A673 (cell line): ENCODE measurements around the gene CSRP3. TPM values are rescaled to one million over a fixed set of nuclear protein-coding genes. Genes with fewer than 3 reads are reported as not detected.

Experiments used
- BruUV-seq: library from RNA; stranded (reverse); fragments of 400-500 nt; replicated peaks from 2 replicates; lab custom pipeline; 2021; lab: Mats Ljungman, UMichigan
- CTCF ChIA-PET: fragments of 300-600 bp; sonication (Branson Sonifier 250); formaldehyde crosslinking; loops from one replicate; lab custom pipeline; 2022; ENCODE audit warnings: antibody characterized with exemption; lab: Charles Lee
- POLR2A ChIA-PET: fragments of 300-600 bp; sonication (Branson Sonifier 250); formaldehyde crosslinking; loops from one replicate; lab custom pipeline; 2022; ENCODE audit warnings: antibody characterized with exemption; ENCODE audit not compliant: low non-redundant PET; lab: Charles Lee
- DNase-seq: peaks from one replicate; pipeline ENCODE4 v3.0.0-alpha.2; 2015; ENCODE audit warnings: low spot score
- H3K27ac ChIP-seq: fragments of 200-600 bp; sonication (generic); 2 replicates; pipeline ENCODE4 v1.5.1; 2016; ENCODE audit warnings: mixed run types, low read depth, mild to moderate bottlenecking, mixed read lengths, antibody characterized with exemption, low read length; ENCODE audit not compliant: poor library complexity, severe bottlenecking
- H3K27me3 ChIP-seq: fragments of 200-600 bp; sonication (generic); replicated peaks from 2 replicates; pipeline ENCODE4 v1.6.1; 2017; ENCODE audit warnings: mixed run types, low read depth, mild to moderate bottlenecking, mixed read lengths, antibody characterized with exemption, low read length; ENCODE audit not compliant: insufficient read depth, poor library complexity
- H3K36me3 ChIP-seq: fragments of 200-600 bp; sonication (generic); 2 replicates; pipeline ENCODE4 v1.6.1; 2016; ENCODE audit warnings: mixed run types, mild to moderate bottlenecking, mixed read lengths, antibody characterized with exemption, low read length; ENCODE audit not compliant: insufficient read depth, poor library complexity, severe bottlenecking
- H3K4me1 ChIP-seq: fragments of 200-600 bp; sonication (generic); 2 replicates; pipeline ENCODE4 v1.6.1; 2017; ENCODE audit warnings: mixed run types, mild to moderate bottlenecking, mixed read lengths, antibody characterized with exemption, low read length; ENCODE audit not compliant: insufficient read depth, poor library complexity, severe bottlenecking
- H3K4me3 ChIP-seq: fragments of 200-600 bp; sonication (generic); 2 replicates; pipeline ENCODE4 v1.5.1; 2016; ENCODE audit warnings: low read depth, mixed run types, mild to moderate bottlenecking, mixed read lengths, low read length; ENCODE audit not compliant: poor library complexity, severe bottlenecking
- H3K9me3 ChIP-seq: fragments of 200-600 bp; sonication (generic); 2 replicates; pipeline ENCODE4 v1.6.1; 2016; ENCODE audit warnings: mixed run types, low read depth, mild to moderate bottlenecking, mixed read lengths, antibody characterized with exemption, low read length; ENCODE audit not compliant: poor library complexity, severe bottlenecking
- EZH2 ChIP-seq: fragments of 200-600 bp; sonication (generic); IDR thresholded peaks from 2 replicates; pipeline ENCODE4 v1.6.1; 2017; ENCODE audit warnings: borderline replicate concordance, low read depth, mild to moderate bottlenecking, mixed read lengths, antibody characterized with exemption, low read length; ENCODE audit not compliant: poor library complexity, severe bottlenecking
- intact Hi-C: fragments of 100-400 bp; cut with micrococcal nuclease; formaldehyde crosslinking; loops from one replicate; pipeline ENCODE4 v1.10.0; 2022; ENCODE audit not compliant: unreplicated experiment
- total RNA-seq: library from RNA; stranded (reverse); gene quantifications from 2 replicates; pipeline ENCODE4 v1.2.3, GENCODE V29; 2021
- TF ChIP-seq, protein P1 (sequence below): fragments of 300-800, 200-600 bp; sonication (generic); conservative IDR thresholded peaks from 2 replicates; pipeline ENCODE4 v1.5.1; 2017; ENCODE audit warnings: low read depth, mild to moderate bottlenecking, antibody characterized with exemption, low read length, moderate library complexity, mixed read lengths

CSRP3 gene
- total RNA-seq, 1 experiment from 2014 or later: not detected

DNA sequence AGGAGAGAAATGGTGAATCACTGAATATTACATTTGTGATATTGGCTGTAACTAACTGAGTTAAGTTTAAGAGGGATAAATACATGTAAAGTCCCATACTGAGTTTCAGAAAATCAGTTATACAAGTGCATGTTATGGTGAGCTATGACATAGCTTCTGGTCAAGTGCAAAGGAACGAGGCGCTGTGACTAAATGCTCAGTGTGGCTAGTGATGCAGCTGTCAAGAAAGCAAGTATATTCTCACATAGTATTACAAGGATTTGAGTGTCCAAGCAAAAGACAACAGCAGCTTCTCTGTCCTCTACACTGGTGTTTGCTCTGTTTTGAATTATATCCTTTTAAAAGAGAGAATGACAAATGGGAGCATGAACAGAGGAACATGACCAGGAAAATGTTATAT is 40.1 kb downstream of the CSRP3 start:
- ChIA-PET POLR2A (no interaction called here), CTCF (interaction anchor here (0.5 kb wide), 1 partner anchor 36 kb away, joined by 3 read pairs; no protein-coding TSS in a partner anchor)
- TF ChIP-seq, protein P1, sequence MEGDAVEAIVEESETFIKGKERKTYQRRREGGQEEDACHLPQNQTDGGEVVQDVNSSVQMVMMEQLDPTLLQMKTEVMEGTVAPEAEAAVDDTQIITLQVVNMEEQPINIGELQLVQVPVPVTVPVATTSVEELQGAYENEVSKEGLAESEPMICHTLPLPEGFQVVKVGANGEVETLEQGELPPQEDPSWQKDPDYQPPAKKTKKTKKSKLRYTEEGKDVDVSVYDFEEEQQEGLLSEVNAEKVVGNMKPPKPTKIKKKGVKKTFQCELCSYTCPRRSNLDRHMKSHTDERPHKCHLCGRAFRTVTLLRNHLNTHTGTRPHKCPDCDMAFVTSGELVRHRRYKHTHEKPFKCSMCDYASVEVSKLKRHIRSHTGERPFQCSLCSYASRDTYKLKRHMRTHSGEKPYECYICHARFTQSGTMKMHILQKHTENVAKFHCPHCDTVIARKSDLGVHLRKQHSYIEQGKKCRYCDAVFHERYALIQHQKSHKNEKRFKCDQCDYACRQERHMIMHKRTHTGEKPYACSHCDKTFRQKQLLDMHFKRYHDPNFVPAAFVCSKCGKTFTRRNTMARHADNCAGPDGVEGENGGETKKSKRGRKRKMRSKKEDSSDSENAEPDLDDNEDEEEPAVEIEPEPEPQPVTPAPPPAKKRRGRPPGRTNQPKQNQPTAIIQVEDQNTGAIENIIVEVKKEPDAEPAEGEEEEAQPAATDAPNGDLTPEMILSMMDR: no peak
- no peak for TF ChIP-seq EZH2
- no peak overlapping the region for H3K27ac ChIP-seq
- BruUV-seq: no TSS peak
- DNase-seq: no peak
- no peak overlapping the region for H3K4me3 ChIP-seq
- H3K4me1 ChIP-seq: peaks cover 4% of the 10 kb centered on the region
- intact Hi-C loops: no loop called here
- H3K9me3 ChIP-seq: no peaks in the 10 kb centered on the region
- no peaks in the 10 kb centered on the region for H3K27me3 ChIP-seq
- no peaks in the 10 kb centered on the region for H3K36me3 ChIP-seq

DNA sequence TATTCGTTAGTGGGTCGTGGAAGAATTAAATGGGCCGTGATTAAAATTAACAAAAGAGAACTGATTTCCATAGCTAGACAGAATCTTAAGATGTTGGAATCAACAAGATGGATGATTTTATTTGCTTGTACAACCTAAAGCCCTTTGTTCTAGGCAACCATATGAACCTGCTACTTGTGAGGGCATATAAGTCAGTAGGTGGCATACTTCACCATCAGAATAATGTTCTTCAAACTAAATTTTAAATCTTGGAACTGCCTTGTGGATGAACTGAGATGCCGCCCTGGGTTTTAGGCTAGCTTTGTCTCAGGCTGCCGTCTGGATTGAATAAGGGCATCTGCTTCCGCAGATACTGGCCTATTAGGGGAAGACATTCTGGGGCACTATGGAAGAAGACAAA is 40.9 kb downstream of the CSRP3 start:
- ChIA-PET POLR2A (no interaction called here), CTCF (interaction anchor here (0.5 kb wide), 1 partner anchor 37 kb away, joined by 3 read pairs; no protein-coding TSS in a partner anchor)
- Histone ChIP-seq H3K4me1 (peaks cover 4% of the 10 kb centered on the region), H3K4me3 (no peak overlapping the region), H3K27me3 (no peaks in the 10 kb centered on the region), H3K27ac (no peak overlapping the region), H3K36me3 (peaks cover 2% of the 10 kb centered on the region), H3K9me3 (no peaks in the 10 kb centered on the region)
- intact Hi-C loops: no loop called here
- no peak for TF ChIP-seq EZH2
- TF ChIP-seq, protein P1: no peak
- BruUV-seq: no TSS peak
- no peak for DNase-seq

DNA sequence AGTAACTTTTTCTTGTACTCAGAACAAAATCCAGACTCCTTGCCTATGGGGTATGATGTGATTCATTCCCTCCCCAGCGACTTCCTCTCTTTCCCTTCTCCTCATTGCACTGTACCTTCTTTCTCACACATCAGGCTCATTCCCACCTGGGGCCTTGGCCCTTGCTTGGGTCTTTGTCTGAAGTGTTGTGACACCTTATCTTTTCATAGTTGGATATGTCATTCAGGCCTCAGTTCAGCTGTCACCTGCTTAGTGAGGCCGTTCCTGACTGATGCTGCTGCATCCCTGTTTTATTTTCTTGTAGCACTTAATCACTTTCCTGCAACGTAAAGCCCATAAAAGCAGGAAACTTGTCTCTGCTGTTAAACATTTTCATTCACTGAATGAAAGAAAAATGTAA is 44.9 kb downstream of the CSRP3 start:
- Histone ChIP-seq H3K9me3 (no peaks in the 10 kb centered on the region), H3K4me1 (peaks cover 4% of the 10 kb centered on the region), H3K36me3 (peaks cover 2% of the 10 kb centered on the region), H3K4me3 (no peak overlapping the region), H3K27me3 (no peaks in the 10 kb centered on the region), H3K27ac (no peak overlapping the region)
- no peak for DNase-seq
- POLR2A ChIA-PET: no interaction called here
- BruUV-seq: no TSS peak
- CTCF ChIA-PET: no interaction called here
- TF ChIP-seq, protein P1: no peak
- no peak for TF ChIP-seq EZH2
- intact Hi-C loops: no loop called here
